B cell (primary cell): Measurements from ENCODE around the gene NFASC. TPM values are rescaled to one million over a fixed set of nuclear protein-coding genes. Genes with fewer than 3 reads are reported as not detected.

ENCODE experiments used
- ATAC-seq: fragments of 200-7000 bp; cut with Tn5 transposase; one replicate; pipeline ENCODE4 v1.10.0; 2021; ENCODE audit warnings: low read depth, mild to moderate bottlenecking, moderate number of reproducible peaks, moderate library complexity
- CTCF ChIA-PET: fragments of 350-600 bp; sonication (Branson Sonifier 250); formaldehyde crosslinking; loops from one replicate; lab custom pipeline; 2021; ENCODE audit warnings: antibody characterized with exemption, inconsistent platforms; lab: Charles Lee
- POLR2A ChIA-PET: fragments of 350-600 bp; sonication (Branson Sonifier 250); formaldehyde crosslinking; loops from one replicate; lab custom pipeline; 2021; ENCODE audit warnings: antibody characterized with exemption; lab: Charles Lee
- DNase-seq: peaks from one replicate; pipeline ENCODE4 v3.0.0; 2013
- H2AFZ ChIP-seq: 2 replicates; pipeline ENCODE4 v1.6.1; 2012; ENCODE audit warnings: mild to moderate bottlenecking, low read depth, low read length; ENCODE audit not compliant: insufficient read depth, poor library complexity, severe bottlenecking
- H3K27ac ChIP-seq, 2 donors: 1 replicate in 1 of 2; 2 replicates in 1 of 2; pipeline ENCODE4 v1.5.1; 2012 to 2013; ENCODE audit warnings: low read length in 2 of 2, mild to moderate bottlenecking in 2 of 2, moderate library complexity in 1 of 2
- H3K27me3 ChIP-seq, 4 experiments: fragments of 200-600 bp in 1 of 4; sonication (generic) in 1 of 4; replicated peaks in 1 of 4; 1 replicate in 2 of 4; 2 replicates in 2 of 4; pipeline versions ENCODE4 v1.6.1 to v1.7.0; 2013 to 2016; ENCODE audit warnings: low read length in 3 of 4, mild to moderate bottlenecking in 2 of 4, mixed read lengths in 1 of 4, moderate library complexity in 1 of 4; ENCODE audit not compliant: insufficient read depth in 4 of 4, control insufficient read depth in 3 of 4; ENCODE audit errors: control extremely low read depth in 1 of 4
- H3K36me3 ChIP-seq, 2 experiments: replicated peaks in 1 of 2; 1 replicate in 1 of 2; 2 replicates in 1 of 2; pipeline versions ENCODE4 v1.6.1 to v1.7.1; 2013; ENCODE audit warnings: low read length in 1 of 2; ENCODE audit not compliant: insufficient read depth in 2 of 2, control insufficient read depth in 1 of 2; ENCODE audit errors: control extremely low read depth in 1 of 2, extremely low read depth in 1 of 2
- H3K4me1 ChIP-seq, 2 donors: fragments of 200-600 bp in 1 of 2; sonication (generic) in 1 of 2; 1 replicate in 1 of 2; 2 replicates in 1 of 2; pipeline versions ENCODE4 v1.5.1 to v1.6.1; 2013 to 2017; ENCODE audit warnings: low read length in 2 of 2; ENCODE audit not compliant: control insufficient read depth in 2 of 2, insufficient read depth in 2 of 2
- H3K4me2 ChIP-seq: replicated peaks from 2 replicates; pipeline ENCODE3; 2012; ENCODE audit warnings: mild to moderate bottlenecking, low read depth, low read length; ENCODE audit not compliant: poor library complexity, severe bottlenecking
- H3K4me3 ChIP-seq, 5 experiments: fragments of 200-600 bp in 1 of 5; sonication (generic) in 1 of 5; 1 replicate in 3 of 5; 2 replicates in 2 of 5; pipeline versions ENCODE4 v1.5.1 to v1.7.0; 2011 to 2016; ENCODE audit warnings: low read length in 4 of 5, mild to moderate bottlenecking in 4 of 5, low read depth in 2 of 5, control low read depth in 1 of 5, moderate library complexity in 1 of 5; ENCODE audit not compliant: insufficient read depth in 1 of 5; ENCODE audit errors: control extremely low read depth in 1 of 5, extremely low read depth in 1 of 5
- H3K79me2 ChIP-seq: fragments of 200-600 bp; sonication (generic); one replicate; pipeline ENCODE4 v1.6.0; 2016; ENCODE audit warnings: low read length; ENCODE audit not compliant: control insufficient read depth, insufficient read depth
- H3K9ac ChIP-seq: fragments of 200-600 bp; sonication (generic); 2 replicates; pipeline ENCODE4 v1.6.1; 2017; ENCODE audit warnings: mild to moderate bottlenecking, low read length, moderate library complexity
- H3K9me3 ChIP-seq, 3 donors: one replicate each; pipeline versions ENCODE4 v1.6.1 to v1.7.1; 2013; ENCODE audit warnings: low read length in 2 of 3; ENCODE audit not compliant: control insufficient read depth in 2 of 3, insufficient read depth in 1 of 3; ENCODE audit errors: control extremely low read depth in 1 of 3
- H4K20me1 ChIP-seq: 2 replicates; pipeline ENCODE4 v1.6.0; 2012; ENCODE audit warnings: mild to moderate bottlenecking, low read length; ENCODE audit not compliant: insufficient read depth, control insufficient read depth, poor library complexity, severe bottlenecking
- H3K27ac Mint-ChIP-seq: one replicate; pipeline ENCODE4 v1.8.0; 2021; ENCODE audit warnings: mixed read lengths
- H3K27me3 Mint-ChIP-seq: one replicate; pipeline ENCODE4 v1.8.0; 2021; ENCODE audit warnings: mixed read lengths
- H3K4me1 Mint-ChIP-seq: one replicate; pipeline ENCODE4 v1.8.0; 2021; ENCODE audit warnings: mixed read lengths
- H3K4me3 Mint-ChIP-seq: one replicate; pipeline ENCODE4 v1.8.0; 2021; ENCODE audit warnings: mixed read lengths
- H3K9me3 Mint-ChIP-seq: one replicate; pipeline ENCODE4 v1.8.0; 2022; ENCODE audit warnings: mixed read lengths; ENCODE audit not compliant: insufficient read depth
- EZH2 ChIP-seq: IDR thresholded peaks from 2 replicates; pipeline ENCODE4 v1.6.1; 2012; ENCODE audit warnings: borderline replicate concordance, low read depth, mild to moderate bottlenecking, moderate library complexity, low read length; ENCODE audit not compliant: insufficient read depth, poor library complexity, severe bottlenecking
- WGBS: methylation state at CpG from one replicate; pipeline ENCODE4 v1.1.5; 2013; ENCODE audit warnings: missing lambda C conversion rate; ENCODE audit not compliant: insufficient coverage; 5-methylcytosine and 5-hydroxymethylcytosine counted together
- intact Hi-C: fragments of 100-400 bp; cut with micrococcal nuclease; formaldehyde crosslinking; loops from one replicate; pipeline ENCODE4 v1.10.0; 2022
- polyA plus RNA-seq: library from polyadenylated mRNA; depleted of rRNA; stranded (reverse); fragments of >200 nt; gene quantifications from 2 replicates; pipeline ENCODE4 v1.2.3, GENCODE V29; 2012
- total RNA-seq, 2 donors: library from RNA; stranded (reverse); fragments of 120-200 nt in 1 of 2; gene quantifications; 1 replicate in 1 of 2; 2 replicates in 1 of 2; pipeline versions ENCODE4 v1.2.3 to v1.2.4, GENCODE V29; 2013 to 2022
- TF ChIP-seq, protein P1 (sequence below): fragments of 200-600 bp; IDR thresholded peaks from one replicate; pipeline ENCODE4 v1.8.0; 2022; ENCODE audit warnings: antibody characterized with exemption, mild to moderate bottlenecking

Gene NFASC
- total and polyA plus RNA-seq, 2 donors (not counting 1 experiment from before 2014, with no cell fraction given), result 0.06 to 0.39 TPM

DNA sequence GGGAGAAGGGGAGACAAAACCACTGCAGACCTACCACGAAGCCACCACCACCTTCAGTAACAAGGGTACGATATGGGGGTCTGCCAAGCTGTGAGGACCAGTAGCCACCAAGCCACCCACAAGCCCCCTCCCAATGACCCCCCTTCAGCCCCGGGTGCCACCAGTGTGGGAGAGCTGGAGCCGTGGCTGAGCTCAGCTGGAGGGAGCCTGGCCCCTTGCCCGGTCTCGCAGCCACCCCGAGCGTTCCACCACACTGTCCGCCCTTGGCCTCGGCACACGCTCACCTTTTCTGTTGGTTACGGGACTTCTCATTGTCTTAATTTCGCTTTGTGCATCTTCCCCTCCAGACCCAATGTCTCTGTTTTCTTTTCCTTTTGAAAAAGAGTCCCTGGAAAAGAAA, 145.9 kb downstream of the NFASC start:
- peaks cover 5% of the 10 kb centered on the region for H3K27me3 Mint-ChIP-seq
- Histone ChIP-seq H3K4me3 (no peak overlapping the region), H3K9me3 (no peaks in the 10 kb centered on the region), H3K79me2 (no peaks in the 10 kb centered on the region), H3K36me3 (no peaks in the 10 kb centered on the region), H3K27ac (no peak overlapping the region), H3K4me1 (no peaks in the 10 kb centered on the region), H4K20me1 (no peaks in the 10 kb centered on the region), H3K27me3 (no peaks in the 10 kb centered on the region), H3K4me2 (no peak overlapping the region), H2AFZ (no peak overlapping the region), H3K9ac (no peak overlapping the region)
- DNase-seq (no peak), ATAC-seq (no peak)
- no peaks in the 10 kb centered on the region for H3K9me3 Mint-ChIP-seq
- POLR2A ChIA-PET, result no interaction called here
- intact Hi-C loops, result no loop called here
- TF ChIP-seq EZH2, result no peak
- TF ChIP-seq, protein P1, sequence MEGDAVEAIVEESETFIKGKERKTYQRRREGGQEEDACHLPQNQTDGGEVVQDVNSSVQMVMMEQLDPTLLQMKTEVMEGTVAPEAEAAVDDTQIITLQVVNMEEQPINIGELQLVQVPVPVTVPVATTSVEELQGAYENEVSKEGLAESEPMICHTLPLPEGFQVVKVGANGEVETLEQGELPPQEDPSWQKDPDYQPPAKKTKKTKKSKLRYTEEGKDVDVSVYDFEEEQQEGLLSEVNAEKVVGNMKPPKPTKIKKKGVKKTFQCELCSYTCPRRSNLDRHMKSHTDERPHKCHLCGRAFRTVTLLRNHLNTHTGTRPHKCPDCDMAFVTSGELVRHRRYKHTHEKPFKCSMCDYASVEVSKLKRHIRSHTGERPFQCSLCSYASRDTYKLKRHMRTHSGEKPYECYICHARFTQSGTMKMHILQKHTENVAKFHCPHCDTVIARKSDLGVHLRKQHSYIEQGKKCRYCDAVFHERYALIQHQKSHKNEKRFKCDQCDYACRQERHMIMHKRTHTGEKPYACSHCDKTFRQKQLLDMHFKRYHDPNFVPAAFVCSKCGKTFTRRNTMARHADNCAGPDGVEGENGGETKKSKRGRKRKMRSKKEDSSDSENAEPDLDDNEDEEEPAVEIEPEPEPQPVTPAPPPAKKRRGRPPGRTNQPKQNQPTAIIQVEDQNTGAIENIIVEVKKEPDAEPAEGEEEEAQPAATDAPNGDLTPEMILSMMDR, result no peak
- H3K4me3 Mint-ChIP-seq, result no peak overlapping the region
- CTCF ChIA-PET, result no interaction called here
- H3K4me1 Mint-ChIP-seq, result no peaks in the 10 kb centered on the region
- no peak overlapping the region for H3K27ac Mint-ChIP-seq
- WGBS, result 91% methylated on average over 11 of the region's 13 CpGs

DNA sequence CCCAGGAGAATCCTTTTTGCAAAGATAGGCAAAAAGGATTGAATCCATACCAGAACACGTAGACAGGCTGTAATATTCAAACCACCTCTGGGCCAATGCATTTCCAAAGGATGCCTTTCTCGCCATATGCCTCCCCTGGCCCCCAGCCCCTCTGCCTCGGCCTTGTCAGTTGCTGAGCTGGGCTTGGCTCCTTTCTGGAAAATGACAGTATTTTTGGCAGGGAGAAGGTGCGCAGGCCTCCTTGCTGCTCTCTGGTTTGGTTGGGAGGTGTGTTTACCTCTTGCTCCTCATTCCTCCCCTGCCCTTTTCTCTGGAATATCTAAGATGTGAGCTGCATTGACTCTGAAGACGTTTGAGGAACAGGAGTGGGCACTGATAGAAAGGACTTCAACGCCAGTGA, 146.3 kb downstream of the NFASC start:
- H3K4me2 ChIP-seq, result no peak overlapping the region
- H3K9me3 ChIP-seq, result no peaks in the 10 kb centered on the region
- POLR2A ChIA-PET, result no interaction called here
- H4K20me1 ChIP-seq, result no peaks in the 10 kb centered on the region
- no peak overlapping the region for H3K27ac Mint-ChIP-seq
- peaks cover 5% of the 10 kb centered on the region for H3K27me3 Mint-ChIP-seq
- H3K9ac ChIP-seq, result no peak overlapping the region
- H3K36me3 ChIP-seq, result no peaks in the 10 kb centered on the region
- no peaks in the 10 kb centered on the region for H3K4me1 ChIP-seq
- no peak overlapping the region for H2AFZ ChIP-seq
- TF ChIP-seq, protein P1, result no peak
- no peaks in the 10 kb centered on the region for H3K27me3 ChIP-seq
- H3K4me3 ChIP-seq, result no peak overlapping the region
- intact Hi-C loops, result no loop called here
- CTCF ChIA-PET, result no interaction called here
- no peak overlapping the region for H3K4me3 Mint-ChIP-seq
- no peaks in the 10 kb centered on the region for H3K79me2 ChIP-seq
- 90% methylated on average over 2 of the region's 6 CpGs for WGBS
- no peaks in the 10 kb centered on the region for H3K9me3 Mint-ChIP-seq
- ATAC-seq, result no peak
- no peaks in the 10 kb centered on the region for H3K4me1 Mint-ChIP-seq
- no peak overlapping the region for H3K27ac ChIP-seq
- no peak for DNase-seq
